ENCODE results near the gene EFCAB11.

DNA sequence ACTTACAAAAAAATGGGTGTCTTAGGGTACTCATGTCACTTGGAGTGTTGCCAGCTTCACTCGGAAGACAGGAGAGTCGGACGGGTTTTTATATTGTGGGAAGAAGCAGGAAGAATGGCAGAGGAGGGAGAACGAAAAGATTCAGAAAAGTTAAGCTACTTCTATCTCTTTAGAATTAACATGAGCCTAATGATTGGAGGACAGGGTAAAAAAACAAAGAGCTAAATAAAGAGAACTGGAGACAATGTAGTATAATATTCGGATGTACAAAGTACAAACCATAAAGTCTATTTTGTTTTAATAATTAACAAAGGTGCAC, 43.9 kb downstream of the EFCAB11 start:
- TF ChIP-seq CTCF (IDR thresholded peaks at IDR 0.05 in 2 of 3, conservative IDR thresholded peaks at IDR 0.05 in 1 of 3; ENCODE audit: borderline replicate concordance in 1 of 3, insufficient read depth in 1 of 3, low read depth in 2 of 3, low read length in 2 of 3): no peak
- TF ChIP-seq YY1 (IDR thresholded peaks at IDR 0.05; ENCODE audit: extremely low read depth, insufficient replicate concordance, low read depth, low read length): no peak
- no peak for TF ChIP-seq EZH2 (IDR thresholded peaks at IDR 0.05)
- no peak for TF ChIP-seq POLR2AphosphoS5 (IDR thresholded peaks at IDR 0.05; ENCODE audit: low read depth, low read length)
- no peak for TF ChIP-seq ZNF274 (IDR thresholded peaks at IDR 0.05; ENCODE audit: low read depth, low read length)
- TF ChIP-seq POLR2A (IDR thresholded peaks at IDR 0.05; ENCODE audit: borderline replicate concordance, extremely low read depth, insufficient read depth, insufficient read length): no peak
- no peak for TF ChIP-seq EZH2phosphoT487 (IDR thresholded peaks at IDR 0.05; ENCODE audit: borderline replicate concordance)
- no peak for TF ChIP-seq EGR1 (IDR thresholded peaks at IDR 0.05; ENCODE audit: low read depth)
- no peak for TF ChIP-seq SIN3A (IDR thresholded peaks at IDR 0.05; ENCODE audit: low read depth)
- no peak for TF ChIP-seq CBX3 (IDR thresholded peaks at IDR 0.05; ENCODE audit: low read depth)
